GM19467 (cell line): ENCODE measurements around the gene KRTAP10-6.
"Not testable (repeated sequence)": the region's sequence is repeated elsewhere in the genome, so short reads cannot be mapped to it uniquely, and the experiment has no call there.

Experiments
- ATAC-seq: cut with Tn5 transposase; IDR thresholded peaks from one replicate; pipeline ENCODE4 v1.9.1; 2021; ENCODE audit warnings: mild to moderate bottlenecking, moderate library complexity; ENCODE audit not compliant: unreplicated experiment

The KRTAP10-6 gene

DNA sequence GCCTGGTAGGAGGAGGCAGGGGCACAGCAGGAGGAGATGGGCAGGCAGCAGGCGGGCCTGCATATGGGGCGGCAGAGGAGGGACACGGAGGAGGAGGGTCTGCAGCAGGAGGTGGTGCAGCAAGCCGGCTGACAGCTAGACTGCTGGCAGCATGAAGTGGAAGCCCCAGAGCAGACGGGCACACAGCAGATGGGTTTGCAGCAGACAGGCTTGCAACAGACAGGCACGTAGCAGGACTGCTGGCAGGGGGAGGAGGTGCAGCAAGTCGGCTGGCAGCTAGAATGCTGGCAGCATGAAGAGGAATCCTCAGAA, 12.5 kb downstream of the KRTAP10-6 start:
- ATAC-seq, result no peak

DNA sequence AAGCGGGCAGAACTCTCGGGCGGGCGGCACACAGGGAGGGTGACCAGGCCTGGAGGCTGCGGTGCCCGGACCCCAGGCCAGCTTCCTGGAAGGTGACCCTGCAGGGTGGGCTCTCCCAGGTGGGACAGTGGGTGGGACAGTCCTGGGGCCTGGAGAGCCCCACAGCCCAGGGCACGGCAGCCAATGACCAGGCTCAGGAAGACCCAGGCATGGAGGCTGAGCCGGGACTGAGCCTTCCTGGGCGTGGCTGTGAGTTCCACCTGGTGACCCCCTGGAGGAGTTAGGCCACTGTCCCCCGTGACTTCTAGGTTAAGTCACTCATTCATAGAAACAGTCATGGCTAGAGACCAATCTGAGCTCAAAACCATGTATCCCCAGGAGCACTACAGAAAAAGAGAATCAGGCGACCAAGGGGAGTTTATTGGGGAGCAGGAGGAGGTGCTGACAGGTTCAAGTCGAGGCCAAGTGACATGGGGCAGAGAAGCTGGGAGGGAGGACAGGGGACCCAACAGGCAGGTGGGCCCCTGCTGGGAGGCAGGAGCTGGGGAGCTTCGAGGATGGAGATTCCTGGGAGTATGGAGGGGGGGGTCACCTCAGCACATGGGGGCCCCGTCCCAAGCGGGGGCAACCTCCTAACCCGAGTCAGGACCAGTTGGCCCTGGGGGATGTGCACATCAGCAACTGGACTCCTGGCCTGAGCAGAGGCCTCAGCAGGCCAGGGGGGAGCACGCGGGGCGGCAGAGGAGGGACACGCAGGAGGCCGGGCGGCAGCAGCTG, 13.1 kb downstream of the KRTAP10-6 start:
- ATAC-seq, result no peak

DNA sequence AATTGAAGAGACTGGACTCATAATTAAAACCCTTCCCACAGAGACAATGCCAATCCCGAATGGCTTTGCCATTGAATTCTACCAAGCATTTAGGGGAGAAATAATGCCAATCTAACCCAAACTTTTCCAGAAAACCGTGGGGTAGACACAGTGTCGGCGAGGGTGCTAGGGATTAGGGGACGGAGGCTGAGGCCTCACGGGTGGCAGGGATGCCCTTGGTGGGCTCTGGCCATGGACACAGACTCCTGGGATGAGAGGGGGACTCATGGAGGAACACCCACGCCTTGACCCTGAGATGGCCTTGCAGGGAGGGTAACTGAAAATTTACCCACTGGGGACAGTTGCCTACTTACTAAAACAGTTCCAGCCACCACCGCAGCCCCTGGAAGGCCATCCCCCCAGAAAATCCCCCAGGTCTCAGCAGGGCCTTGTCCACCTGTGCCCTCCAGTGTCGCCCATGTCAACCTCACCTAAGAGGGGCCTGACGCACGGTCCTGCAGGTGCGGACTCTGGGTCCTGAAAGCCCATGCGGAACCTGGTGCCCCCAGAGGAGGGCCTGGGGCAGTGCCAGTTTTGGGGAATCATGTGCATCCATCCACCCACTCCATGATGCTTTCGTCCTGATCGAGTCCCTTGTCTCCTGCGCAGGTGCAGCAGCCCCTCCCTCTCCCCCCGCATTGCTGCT, 13.8 kb downstream of the KRTAP10-6 start:
- no peak for ATAC-seq

- ATAC-seq, result no peak
These were observed 16.3 kb downstream of the KRTAP10-6 start for GRCh38 chr21:44576025-44576420.

- ATAC-seq, result no peak
These were observed 16.8 kb downstream of the KRTAP10-6 start for GRCh38 chr21:44575307-44576024.

DNA sequence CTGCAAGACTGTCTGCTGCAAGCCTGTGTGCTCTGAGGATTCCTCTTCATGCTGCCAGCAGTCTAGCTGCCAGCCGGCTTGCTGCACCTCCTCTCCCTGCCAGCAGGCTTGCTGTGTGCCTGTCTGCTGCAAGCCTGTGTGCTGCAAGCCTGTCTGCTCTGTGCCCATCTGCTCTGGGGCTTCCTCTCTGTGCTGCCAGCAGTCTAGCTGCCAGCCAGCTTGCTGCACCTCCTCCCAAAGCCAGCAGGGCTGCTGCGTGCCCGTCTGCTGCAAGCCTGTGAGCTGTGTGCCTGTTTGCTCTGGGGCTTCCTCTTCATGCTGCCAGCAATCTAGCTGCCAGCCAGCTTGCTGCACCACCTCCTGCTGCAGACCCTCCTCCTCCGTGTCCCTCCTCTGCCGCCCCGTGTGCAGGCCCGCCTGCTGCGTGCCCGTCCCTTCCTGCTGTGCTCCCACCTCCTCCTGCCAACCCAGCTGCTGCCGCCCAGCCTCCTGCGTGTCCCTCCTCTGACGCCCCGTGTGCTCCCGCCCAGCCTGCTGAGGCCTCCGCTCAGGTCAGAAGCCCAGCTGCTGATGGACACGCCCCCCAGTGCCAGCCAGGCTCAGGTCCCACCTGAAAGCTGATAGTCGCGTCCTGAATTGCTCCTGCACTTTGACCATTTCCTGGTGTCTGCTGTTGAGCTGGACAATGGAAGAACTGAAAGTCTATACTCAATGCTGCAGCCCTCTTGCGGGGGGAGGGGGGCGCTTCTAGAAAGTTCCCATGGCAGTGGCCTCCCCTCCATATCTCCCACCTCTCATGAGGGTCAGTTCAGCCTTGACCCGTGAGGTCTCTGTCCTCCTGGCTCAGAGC, 17.6 kb downstream of the KRTAP10-6 start:
- ATAC-seq, result no peak

GRCh38 chr21:44573630-44574456, 18.5 kb downstream of the KRTAP10-6 start, which contains the start of gene KRTAP10-4:
Gene KRTAP10-4 (plus strand): TSS chr21:44573729. CDS start chr21:44573759, 30 bp downstream.
- not testable (repeated sequence) for ATAC-seq

- ATAC-seq, result no peak
These were observed 19.2 kb downstream of the KRTAP10-6 start for GRCh38 chr21:44572959-44573583.

GRCh38 chr21:44571844-44572782, 20.2 kb downstream of the KRTAP10-6 start:
- ATAC-seq, result no peak

DNA sequence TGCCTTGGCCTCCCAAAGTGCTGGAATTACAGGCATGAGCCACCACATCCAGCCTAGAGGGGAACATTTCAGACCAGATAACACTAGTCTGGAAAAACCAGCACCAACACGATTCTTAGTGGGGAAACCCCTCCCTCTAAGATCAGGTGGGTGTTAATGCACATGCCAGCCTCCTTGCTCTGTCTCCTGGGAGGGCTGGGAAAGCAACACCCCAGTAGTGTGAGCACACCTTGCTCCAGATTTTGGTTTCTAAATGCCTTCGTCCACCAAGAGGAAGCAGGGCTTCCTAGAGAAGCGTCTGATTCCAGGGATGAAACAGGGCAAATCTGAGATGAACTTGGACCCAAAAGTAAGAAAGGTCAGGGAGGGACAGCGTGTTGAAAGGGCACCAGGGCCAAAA, 21.0 kb downstream of the KRTAP10-6 start:
- no peak for ATAC-seq

- ATAC-seq, result no peak
These were observed 22.3 kb downstream of the KRTAP10-6 start for GRCh38 chr21:44569861-44570517.

GRCh38 chr21:44568667-44569556, 23.4 kb downstream of the KRTAP10-6 start:
- ATAC-seq, result no peak

DNA sequence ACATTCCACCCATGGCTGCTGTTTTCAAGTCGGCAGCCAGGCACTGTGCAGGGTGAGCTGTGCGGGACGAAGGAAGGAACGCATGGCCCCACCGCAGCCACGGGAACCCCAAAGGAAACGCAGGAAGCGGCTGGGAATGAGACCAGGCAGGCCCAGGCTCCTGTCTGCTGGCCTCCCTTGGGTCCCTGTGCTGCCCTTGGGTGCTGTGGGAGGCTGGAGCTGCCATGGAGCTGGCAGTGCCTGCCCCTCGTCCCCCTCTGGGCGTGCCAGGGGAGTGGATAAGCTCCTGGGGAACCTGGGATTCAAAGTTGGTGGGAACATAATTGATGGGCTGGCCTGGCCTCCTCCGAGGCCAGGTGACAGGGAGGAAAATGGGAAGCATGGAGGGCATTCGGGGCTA, 24.0 kb downstream of the KRTAP10-6 start:
- ATAC-seq, result no peak

- ATAC-seq, result no peak
These were observed 24.7 kb downstream of the KRTAP10-6 start for GRCh38 chr21:44567481-44568171.

- ATAC-seq, result no peak
These were observed 25.9 kb downstream of the KRTAP10-6 start for GRCh38 chr21:44566403-44566802.

DNA sequence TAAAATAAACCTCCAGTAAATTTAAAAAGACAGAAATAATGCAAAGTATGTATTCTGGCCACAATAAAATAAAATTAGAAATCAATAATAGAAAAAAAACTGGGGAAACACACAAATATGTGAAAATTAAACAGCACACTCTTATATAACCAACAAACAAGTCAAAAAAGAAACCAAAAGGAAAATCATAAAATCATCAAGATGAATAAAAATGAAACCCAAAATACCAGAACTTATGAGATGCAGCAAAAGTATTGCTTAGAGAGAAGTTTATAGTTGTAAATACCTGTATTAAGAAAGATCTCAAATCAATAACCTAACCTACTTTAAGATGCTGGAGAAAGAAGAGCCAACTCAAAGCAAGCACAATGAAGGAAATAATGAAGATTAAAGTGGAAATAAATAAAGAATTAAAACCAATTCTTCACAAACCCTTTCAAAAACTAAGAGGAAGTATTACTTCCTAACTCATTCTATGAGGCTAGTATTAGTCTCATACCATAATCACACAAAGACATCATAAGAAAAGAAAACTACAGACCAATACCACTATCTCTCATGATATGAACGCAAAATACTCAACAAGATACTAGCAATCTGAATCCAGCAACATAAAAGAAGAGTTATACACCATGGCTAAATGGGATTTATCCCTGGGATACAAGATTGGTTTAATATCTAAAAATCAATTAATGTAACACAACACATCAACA, 27.3 kb downstream of the KRTAP10-6 start:
- no peak for ATAC-seq
